Measurements from ENCODE around the gene CLEC2D.
"Not testable (repeated sequence)": the region's sequence is repeated elsewhere in the genome, so short reads cannot be mapped to it uniquely, and the experiment has no call there.

The CLEC2D gene

DNA sequence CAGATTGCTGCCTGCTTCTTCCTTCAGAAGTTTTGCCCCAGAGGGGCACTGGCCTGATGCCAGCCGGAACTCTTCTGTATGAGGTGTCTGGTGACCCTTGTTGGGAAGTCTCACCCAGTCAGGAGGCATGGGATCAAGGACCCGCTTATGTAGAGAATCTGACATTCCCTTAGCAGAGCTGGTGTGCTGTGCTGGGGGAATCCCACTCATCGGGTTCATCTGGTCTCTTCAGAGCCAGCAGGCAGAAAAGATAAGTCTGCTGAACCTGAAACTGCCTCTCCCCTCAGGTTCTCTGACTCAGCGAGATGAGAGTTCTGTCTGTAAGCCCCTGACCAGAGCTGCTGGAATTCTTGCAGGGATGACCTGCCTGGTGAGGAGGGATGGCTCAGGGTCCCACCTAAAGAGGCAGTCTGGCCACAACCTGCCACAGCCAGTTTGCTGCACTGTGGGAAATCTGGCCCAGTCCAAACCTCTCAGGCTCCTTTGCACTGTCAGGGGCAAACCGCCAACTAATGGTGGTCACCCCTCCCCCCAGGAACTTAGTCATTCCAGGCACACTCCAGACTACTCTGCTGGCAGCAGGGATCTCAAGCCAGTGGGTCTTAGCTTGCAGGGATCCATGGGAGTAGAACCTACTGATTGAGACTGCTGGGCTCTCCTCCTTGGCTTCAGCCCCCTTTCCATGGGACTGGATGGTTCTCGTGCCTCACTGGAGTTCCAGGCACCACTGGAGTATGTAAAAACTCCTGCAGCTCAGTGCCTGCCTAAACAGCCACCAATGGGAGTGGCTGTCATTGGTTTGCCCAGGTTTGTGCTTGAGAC, 4.1 kb downstream of the CLEC2D start:
- peaks cover 32% of the 10 kb centered on the region for H3K36me3 ChIP-seq (ENCODE audit: insufficient read depth, low read length)
- H3K4me2 ChIP-seq (ENCODE audit: low read length) = peak overlapping the region; percentile 48
- H3K9ac ChIP-seq (ENCODE audit: low read length) = peak overlapping the region; percentile 50
- H3K79me2 ChIP-seq (ENCODE audit: insufficient read depth, low read length) = peaks cover 40% of the 10 kb centered on the region
- no peaks in the 10 kb centered on the region for H3F3A ChIP-seq (ENCODE audit: insufficient read depth, low read length)
- no peaks in the 10 kb centered on the region for H4K20me1 ChIP-seq (ENCODE audit: insufficient read depth, low read length)
- TF ChIP-seq EZH2 (IDR thresholded peaks at IDR 0.05; ENCODE audit: borderline replicate concordance, low read length) = no peak
- TF ChIP-seq, protein P1, sequence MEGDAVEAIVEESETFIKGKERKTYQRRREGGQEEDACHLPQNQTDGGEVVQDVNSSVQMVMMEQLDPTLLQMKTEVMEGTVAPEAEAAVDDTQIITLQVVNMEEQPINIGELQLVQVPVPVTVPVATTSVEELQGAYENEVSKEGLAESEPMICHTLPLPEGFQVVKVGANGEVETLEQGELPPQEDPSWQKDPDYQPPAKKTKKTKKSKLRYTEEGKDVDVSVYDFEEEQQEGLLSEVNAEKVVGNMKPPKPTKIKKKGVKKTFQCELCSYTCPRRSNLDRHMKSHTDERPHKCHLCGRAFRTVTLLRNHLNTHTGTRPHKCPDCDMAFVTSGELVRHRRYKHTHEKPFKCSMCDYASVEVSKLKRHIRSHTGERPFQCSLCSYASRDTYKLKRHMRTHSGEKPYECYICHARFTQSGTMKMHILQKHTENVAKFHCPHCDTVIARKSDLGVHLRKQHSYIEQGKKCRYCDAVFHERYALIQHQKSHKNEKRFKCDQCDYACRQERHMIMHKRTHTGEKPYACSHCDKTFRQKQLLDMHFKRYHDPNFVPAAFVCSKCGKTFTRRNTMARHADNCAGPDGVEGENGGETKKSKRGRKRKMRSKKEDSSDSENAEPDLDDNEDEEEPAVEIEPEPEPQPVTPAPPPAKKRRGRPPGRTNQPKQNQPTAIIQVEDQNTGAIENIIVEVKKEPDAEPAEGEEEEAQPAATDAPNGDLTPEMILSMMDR (IDR thresholded peaks at IDR 0.05; ENCODE audit: low read length) = no peak
- no peaks in the 10 kb centered on the region for H3K27me3 ChIP-seq (ENCODE audit: insufficient read depth, low read length)
- H3K4me3 ChIP-seq (ENCODE audit: low read depth, low read length, poor library complexity, severe bottlenecking) = peak overlapping the region; percentile 41
- H3K9me3 ChIP-seq (ENCODE audit: low read length) = 0 out of 2 replicates have a peak, but pooled peaks cover 2% of the 10 kb centered on the region
- H3K27ac ChIP-seq (ENCODE audit: low read depth, low read length, poor library complexity, severe bottlenecking) = peak overlapping the region; percentile 73
- H3K4me1 ChIP-seq (ENCODE audit: insufficient read depth, low read length, severe bottlenecking) = peaks cover 63% of the 10 kb centered on the region
- no peak overlapping the region for H2AFZ ChIP-seq (ENCODE audit: low read length)
- H3K9me2 ChIP-seq (ENCODE audit: low read depth, low read length) = no peaks in the 10 kb centered on the region

DNA sequence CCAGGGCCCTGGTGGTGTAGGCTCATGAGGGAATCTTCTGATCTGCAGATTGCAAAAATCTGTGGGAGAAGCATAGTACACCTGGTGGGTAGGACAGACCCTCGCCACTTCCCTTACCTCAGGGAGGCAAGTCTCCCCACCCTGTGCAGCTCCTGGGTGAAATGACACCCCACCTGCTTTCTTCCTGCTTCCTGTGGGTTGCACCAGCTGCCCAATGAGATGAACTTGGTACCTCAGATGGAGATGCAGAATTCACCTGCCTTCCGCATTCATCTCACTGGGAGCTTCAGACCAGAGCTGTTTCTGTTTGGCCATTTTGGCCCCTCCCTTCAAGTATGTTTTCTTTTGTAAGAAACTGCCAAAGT, 4.7 kb downstream of the CLEC2D start:
- TF ChIP-seq EZH2 (IDR thresholded peaks at IDR 0.05; ENCODE audit: borderline replicate concordance, low read length) = no peak
- TF ChIP-seq, protein P1 (IDR thresholded peaks at IDR 0.05; ENCODE audit: low read length) = no peak

DNA sequence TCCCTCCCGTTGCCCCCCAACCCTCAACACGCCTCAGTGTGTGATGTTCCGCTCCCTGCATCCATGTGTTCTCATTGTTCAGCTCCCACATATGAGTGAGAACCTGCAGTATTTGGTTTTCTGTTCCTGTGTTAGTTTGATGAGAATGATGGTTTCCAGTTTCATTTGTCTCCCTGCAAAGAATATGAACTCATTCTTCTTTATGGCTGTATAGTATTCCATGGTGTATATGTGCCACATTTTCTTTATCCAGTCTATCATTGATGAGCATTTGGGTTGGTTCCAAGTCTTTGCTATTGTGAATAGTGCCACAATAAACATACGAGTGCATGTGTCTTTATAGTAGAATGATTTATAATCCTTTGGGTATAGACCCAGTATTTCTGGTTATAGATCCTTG, 13.0 kb downstream of the CLEC2D start:
- not testable (repeated sequence) for H3K4me3 ChIP-seq (ENCODE audit: low read depth, low read length, poor library complexity, severe bottlenecking); H3K9me2 ChIP-seq (ENCODE audit: low read depth, low read length); H4K20me1 ChIP-seq (ENCODE audit: insufficient read depth, low read length); H3K4me2 ChIP-seq (ENCODE audit: low read length); H3F3A ChIP-seq (ENCODE audit: insufficient read depth, low read length); H3K27ac ChIP-seq (ENCODE audit: low read depth, low read length, poor library complexity, severe bottlenecking); H3K4me1 ChIP-seq (ENCODE audit: insufficient read depth, low read length, severe bottlenecking); H3K9ac ChIP-seq (ENCODE audit: low read length); H2AFZ ChIP-seq (ENCODE audit: low read length); H3K27me3 ChIP-seq (ENCODE audit: insufficient read depth, low read length)
- Histone ChIP-seq H3K9me3 (ENCODE audit: low read length) (peaks cover 12% of the 10 kb centered on the region; the same call in 1 of the 2 replicates), H3K79me2 (ENCODE audit: insufficient read depth, low read length) (peaks cover 14% of the 10 kb centered on the region; the same call in 1 of the 2 replicates), H3K36me3 (ENCODE audit: insufficient read depth, low read length) (peaks cover 61% of the 10 kb centered on the region)

More for the DNA sequence above, 4.7 kb downstream of the CLEC2D start:
- H3K4me2 ChIP-seq (ENCODE audit: low read length) = peak overlapping the region; percentile 48
- peaks cover 57% of the 10 kb centered on the region for H3K4me1 ChIP-seq (ENCODE audit: insufficient read depth, low read length, severe bottlenecking)
- H2AFZ ChIP-seq (ENCODE audit: low read length) = no peak overlapping the region
- no peaks in the 10 kb centered on the region for H3K27me3 ChIP-seq (ENCODE audit: insufficient read depth, low read length)
- H4K20me1 ChIP-seq (ENCODE audit: insufficient read depth, low read length) = no peaks in the 10 kb centered on the region
- H3K9ac ChIP-seq (ENCODE audit: low read length) = peak overlapping the region; percentile 50; the same call in 1 of the 2 replicates
- H3K4me3 ChIP-seq (ENCODE audit: low read depth, low read length, poor library complexity, severe bottlenecking) = peak overlapping the region; percentile 41
- no peaks in the 10 kb centered on the region for H3K9me2 ChIP-seq (ENCODE audit: low read depth, low read length)
- no peaks in the 10 kb centered on the region for H3F3A ChIP-seq (ENCODE audit: insufficient read depth, low read length)
- H3K9me3 ChIP-seq (ENCODE audit: low read length) = 0 out of 2 replicates have a peak, but pooled peaks cover 2% of the 10 kb centered on the region
- peaks cover 35% of the 10 kb centered on the region for H3K36me3 ChIP-seq (ENCODE audit: insufficient read depth, low read length)
- H3K27ac ChIP-seq (ENCODE audit: low read depth, low read length, poor library complexity, severe bottlenecking) = peak overlapping the region; percentile 73
- H3K79me2 ChIP-seq (ENCODE audit: insufficient read depth, low read length) = peaks cover 40% of the 10 kb centered on the region

DNA sequence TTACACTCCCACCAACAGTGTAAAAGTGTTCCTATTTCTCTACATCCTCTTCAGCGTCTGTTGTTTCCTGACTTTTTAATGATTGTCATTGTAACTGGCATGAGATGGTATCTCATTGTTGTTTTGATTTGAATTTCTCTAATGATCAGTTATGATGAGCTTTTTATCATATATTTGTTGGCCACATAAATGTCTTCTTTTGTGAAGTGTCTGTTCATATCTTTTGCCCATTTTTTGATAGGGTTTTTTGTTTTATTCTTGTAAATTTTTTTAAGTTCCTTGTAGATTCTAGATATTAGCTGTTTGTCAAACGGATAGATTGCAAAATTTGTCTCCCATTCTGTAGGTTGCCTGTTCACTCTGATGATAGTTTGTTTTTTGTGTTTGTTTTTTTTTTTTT, 13.4 kb downstream of the CLEC2D start:
- H3K9me2 ChIP-seq (ENCODE audit: low read depth, low read length); H3K4me3 ChIP-seq (ENCODE audit: low read depth, low read length, poor library complexity, severe bottlenecking); H3F3A ChIP-seq (ENCODE audit: insufficient read depth, low read length); H3K27ac ChIP-seq (ENCODE audit: low read depth, low read length, poor library complexity, severe bottlenecking); H3K4me2 ChIP-seq (ENCODE audit: low read length); H3K4me1 ChIP-seq (ENCODE audit: insufficient read depth, low read length, severe bottlenecking); H2AFZ ChIP-seq (ENCODE audit: low read length); H3K9ac ChIP-seq (ENCODE audit: low read length); H4K20me1 ChIP-seq (ENCODE audit: insufficient read depth, low read length); H3K27me3 ChIP-seq (ENCODE audit: insufficient read depth, low read length): not testable (repeated sequence)
- H3K36me3 ChIP-seq (ENCODE audit: insufficient read depth, low read length) = peaks cover 64% of the 10 kb centered on the region
- H3K79me2 ChIP-seq (ENCODE audit: insufficient read depth, low read length) = peaks cover 11% of the 10 kb centered on the region; the same call in 1 of the 2 replicates
- peaks cover 12% of the 10 kb centered on the region; the same call in 1 of the 2 replicates for H3K9me3 ChIP-seq (ENCODE audit: low read length)

DNA sequence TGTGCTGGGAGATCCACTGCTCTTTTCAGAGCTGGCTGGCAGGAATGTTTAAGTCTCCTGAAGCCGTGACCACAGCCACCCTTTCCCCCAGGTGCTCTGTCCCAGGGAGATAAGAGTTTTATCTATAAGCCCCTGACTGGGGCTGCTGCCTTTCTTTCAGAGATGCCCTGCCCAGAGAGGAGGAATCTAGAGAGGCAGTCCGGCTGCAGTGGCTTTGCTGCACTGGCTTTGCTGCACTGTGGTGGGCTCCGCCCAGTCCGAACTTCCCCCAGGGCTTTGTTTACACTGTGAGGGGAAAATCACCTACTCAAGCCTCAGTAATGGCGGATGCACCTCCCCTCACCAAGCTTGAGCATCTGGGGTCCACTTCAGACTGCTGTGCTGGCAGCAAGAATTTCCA, 15.9 kb downstream of the CLEC2D start:
- peaks cover 15% of the 10 kb centered on the region for H3K9me3 ChIP-seq (ENCODE audit: low read length)
- not testable (repeated sequence) for H4K20me1 ChIP-seq (ENCODE audit: insufficient read depth, low read length); H3K4me3 ChIP-seq (ENCODE audit: low read depth, low read length, poor library complexity, severe bottlenecking); H3K4me2 ChIP-seq (ENCODE audit: low read length); H3K27ac ChIP-seq (ENCODE audit: low read depth, low read length, poor library complexity, severe bottlenecking); H3K4me1 ChIP-seq (ENCODE audit: insufficient read depth, low read length, severe bottlenecking); H3K9me2 ChIP-seq (ENCODE audit: low read depth, low read length); H2AFZ ChIP-seq (ENCODE audit: low read length); H3F3A ChIP-seq (ENCODE audit: insufficient read depth, low read length); H3K79me2 ChIP-seq (ENCODE audit: insufficient read depth, low read length); H3K9ac ChIP-seq (ENCODE audit: low read length); H3K27me3 ChIP-seq (ENCODE audit: insufficient read depth, low read length)
- H3K36me3 ChIP-seq (ENCODE audit: insufficient read depth, low read length) = peaks cover 72% of the 10 kb centered on the region
